Epithelial cell of proximal tubule (primary cell): ENCODE results near the gene GSE1. TPM values are rescaled to one million over a fixed set of nuclear protein-coding genes. Genes with fewer than 3 reads are reported as not detected.

Experiments
- DNase-seq: peaks from one replicate; pipeline ENCODE4 v3.0.0-alpha.2; 2011; ENCODE audit warnings: low read depth
- H3K4me3 ChIP-seq: 2 replicates; pipeline ENCODE4 v1.5.1; 2011; ENCODE audit warnings: low read depth, mild to moderate bottlenecking, low read length
- total RNA-seq: library from RNA; depleted of rRNA; stranded (reverse); fragments of >200 nt; gene quantifications from 2 replicates; pipeline ENCODE4 v1.2.3, GENCODE V29; 2015
- TF ChIP-seq, protein P1 (sequence below): conservative IDR thresholded peaks from 2 replicates; pipeline ENCODE4 v1.5.1; 2012; ENCODE audit warnings: low read depth, mild to moderate bottlenecking, low read length

Gene GSE1
- total RNA-seq, 1 donor from 2014 or later, result 41.9 TPM

DNA sequence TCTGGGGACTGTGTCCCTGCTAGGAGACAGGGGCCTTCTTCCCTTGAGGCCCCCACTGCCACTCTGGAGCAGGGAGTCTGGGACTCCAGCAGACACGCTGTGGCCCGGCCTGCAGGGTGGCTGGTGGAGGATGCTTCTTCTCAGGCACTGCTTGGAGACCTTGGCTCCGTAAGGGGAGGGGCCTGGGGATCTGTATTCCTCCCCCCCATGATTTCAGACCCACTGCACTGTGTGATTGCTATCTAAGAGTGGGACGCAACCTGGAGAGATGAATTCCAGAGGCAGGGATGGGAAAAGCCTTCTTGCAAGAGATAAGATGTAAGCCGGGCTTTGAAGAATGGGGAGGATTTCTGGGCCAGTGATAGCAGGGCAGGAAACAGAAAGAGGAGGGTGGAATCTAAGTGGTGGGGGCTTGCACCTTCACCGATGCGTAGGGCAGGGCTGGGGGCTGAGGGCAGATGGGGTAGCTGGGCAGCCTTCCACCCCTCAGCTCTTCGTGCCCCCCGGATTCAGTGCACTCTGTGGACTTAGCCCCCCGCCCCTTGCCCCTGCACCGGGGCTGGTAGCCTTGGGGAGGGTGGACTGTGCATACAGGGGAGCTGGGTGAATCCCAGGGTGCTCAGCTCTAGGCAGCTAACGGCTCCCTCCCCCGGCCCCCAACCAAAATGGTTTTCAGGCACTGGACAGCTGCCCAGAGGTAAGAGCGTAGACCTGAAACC lies 5.2 kb upstream of the GSE1 start:
- DNase-seq, result no peak
- TF ChIP-seq, protein P1, sequence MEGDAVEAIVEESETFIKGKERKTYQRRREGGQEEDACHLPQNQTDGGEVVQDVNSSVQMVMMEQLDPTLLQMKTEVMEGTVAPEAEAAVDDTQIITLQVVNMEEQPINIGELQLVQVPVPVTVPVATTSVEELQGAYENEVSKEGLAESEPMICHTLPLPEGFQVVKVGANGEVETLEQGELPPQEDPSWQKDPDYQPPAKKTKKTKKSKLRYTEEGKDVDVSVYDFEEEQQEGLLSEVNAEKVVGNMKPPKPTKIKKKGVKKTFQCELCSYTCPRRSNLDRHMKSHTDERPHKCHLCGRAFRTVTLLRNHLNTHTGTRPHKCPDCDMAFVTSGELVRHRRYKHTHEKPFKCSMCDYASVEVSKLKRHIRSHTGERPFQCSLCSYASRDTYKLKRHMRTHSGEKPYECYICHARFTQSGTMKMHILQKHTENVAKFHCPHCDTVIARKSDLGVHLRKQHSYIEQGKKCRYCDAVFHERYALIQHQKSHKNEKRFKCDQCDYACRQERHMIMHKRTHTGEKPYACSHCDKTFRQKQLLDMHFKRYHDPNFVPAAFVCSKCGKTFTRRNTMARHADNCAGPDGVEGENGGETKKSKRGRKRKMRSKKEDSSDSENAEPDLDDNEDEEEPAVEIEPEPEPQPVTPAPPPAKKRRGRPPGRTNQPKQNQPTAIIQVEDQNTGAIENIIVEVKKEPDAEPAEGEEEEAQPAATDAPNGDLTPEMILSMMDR, result no peak
- no peak overlapping the region for H3K4me3 ChIP-seq

DNA sequence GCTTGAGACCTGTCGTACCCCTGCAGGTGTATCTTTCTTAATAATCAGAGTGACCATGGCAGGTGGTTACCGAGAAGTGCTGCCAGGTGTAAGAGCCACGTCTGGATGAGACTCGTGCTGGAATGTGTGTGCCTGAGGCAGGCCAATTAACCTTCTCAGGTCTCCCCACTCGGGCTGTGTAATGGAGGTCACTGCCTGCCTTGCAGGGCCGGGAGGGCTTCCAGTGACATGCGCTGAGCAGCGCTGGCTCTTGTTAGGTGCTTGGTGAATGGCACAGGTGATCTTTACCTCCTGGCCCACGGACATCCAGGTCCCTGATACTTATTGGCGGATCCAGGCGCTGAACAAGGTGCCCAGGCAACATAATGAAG lies 4.6 kb upstream of the GSE1 start:
- no peak for DNase-seq
- TF ChIP-seq, protein P1, result no peak
- no peak overlapping the region for H3K4me3 ChIP-seq

DNA sequence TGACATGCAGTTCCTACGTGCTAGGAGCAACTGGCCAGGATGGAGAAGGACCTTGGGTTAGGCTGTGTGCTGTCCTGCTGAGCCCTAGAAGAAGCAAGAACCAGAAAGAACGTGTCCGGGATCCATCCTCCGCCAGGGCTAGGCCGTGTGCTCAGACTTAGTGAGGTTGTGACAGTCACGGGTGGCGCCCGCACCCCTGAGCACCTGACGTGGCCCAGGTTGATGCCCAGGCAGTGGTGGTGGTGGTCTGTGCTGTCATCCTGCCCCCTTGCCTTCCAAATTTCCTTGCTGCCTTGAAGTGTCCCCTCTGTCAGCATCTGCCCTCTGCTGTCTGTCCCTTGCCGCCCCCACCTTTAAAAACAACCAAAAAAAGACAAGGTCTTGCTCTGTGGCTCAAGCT lies 4.2 kb upstream of the GSE1 start:
- no peak for DNase-seq
- no peak overlapping the region for H3K4me3 ChIP-seq
- TF ChIP-seq, protein P1, result no peak

DNA sequence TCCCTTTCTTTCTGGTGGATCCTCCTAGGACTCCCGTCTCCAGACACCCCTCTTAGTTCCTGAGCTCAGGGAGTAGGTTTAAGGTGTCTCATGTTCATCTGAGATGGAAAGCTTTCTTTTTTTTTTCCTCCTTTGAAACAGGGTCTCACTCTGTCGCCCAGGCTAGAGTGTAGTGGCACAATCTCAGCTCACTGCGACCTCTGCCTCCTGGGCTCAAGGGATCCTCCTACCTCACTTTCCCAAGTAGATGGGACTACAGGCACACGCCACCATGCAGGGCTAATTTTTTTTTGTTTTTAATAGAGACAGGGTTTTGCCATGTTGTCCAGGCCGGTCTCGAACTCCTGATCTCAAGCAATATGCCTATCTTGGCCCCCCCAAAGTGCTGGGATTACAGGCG lies 3.6 kb upstream of the GSE1 start:
- TF ChIP-seq, protein P1, result no peak
- no peak for DNase-seq
- H3K4me3 ChIP-seq, result no peak overlapping the region

DNA sequence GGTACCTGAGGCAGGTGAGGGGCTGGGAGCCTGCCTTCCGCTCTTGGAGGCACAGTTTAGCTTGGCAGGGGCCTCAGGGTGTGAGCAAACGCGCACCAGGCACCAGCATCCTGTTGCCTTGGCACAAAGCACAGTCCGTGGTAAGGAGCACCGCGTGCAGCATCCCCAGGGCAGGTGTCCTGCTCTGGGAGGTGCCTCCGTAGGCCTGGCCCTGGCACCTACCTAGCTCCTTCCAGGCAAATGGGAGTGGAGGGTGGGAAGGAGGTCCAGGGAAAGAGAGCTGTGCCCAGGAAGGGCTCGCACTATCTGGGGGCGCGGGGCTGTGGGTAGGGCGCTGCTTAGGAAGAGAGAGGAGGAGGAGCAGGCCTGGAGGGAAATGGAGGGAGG lies 3.1 kb upstream of the GSE1 start:
- TF ChIP-seq, protein P1, result no peak
- no peak for DNase-seq
- H3K4me3 ChIP-seq, result no peak overlapping the region

DNA sequence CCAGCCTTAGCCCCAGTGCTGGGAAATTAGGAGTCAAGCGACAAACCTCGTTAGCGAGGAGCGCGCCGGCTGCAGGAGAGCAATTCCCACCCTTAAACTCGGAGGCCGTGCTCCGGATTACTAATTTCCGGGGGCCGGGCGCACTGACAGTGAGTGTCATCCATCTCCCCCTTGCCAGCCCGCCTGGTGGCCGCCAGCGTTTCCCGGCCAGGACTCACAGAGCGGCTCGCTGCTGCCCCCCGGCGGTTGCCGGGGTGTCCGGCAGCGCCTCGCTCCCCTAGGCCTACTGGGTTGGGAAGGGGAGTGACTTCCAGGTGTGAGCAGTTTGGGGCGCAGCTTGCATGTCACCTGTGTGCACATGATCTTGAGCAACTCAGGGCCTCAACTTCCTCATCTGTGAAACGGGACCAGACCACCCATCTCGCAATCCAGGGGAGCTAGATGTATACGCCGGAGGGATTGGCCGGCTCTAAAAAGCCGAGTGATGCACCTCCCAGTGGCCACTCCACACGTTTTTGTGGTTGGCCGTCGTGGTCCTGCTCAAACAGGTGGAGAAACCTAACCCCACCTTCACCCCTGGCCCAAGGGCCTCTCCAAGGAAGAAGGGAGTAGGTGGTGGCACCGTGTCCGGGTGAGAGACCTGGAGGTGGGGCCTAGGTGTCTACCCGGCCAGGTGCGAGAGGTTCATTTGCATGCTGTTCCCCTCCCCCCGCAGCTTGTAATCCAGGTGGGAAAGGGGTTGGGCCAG lies 2.5 kb upstream of the GSE1 start:
- no peak for DNase-seq
- TF ChIP-seq, protein P1, result peak; percentile 82
- H3K4me3 ChIP-seq, result peak overlapping the region; percentile 81

DNA sequence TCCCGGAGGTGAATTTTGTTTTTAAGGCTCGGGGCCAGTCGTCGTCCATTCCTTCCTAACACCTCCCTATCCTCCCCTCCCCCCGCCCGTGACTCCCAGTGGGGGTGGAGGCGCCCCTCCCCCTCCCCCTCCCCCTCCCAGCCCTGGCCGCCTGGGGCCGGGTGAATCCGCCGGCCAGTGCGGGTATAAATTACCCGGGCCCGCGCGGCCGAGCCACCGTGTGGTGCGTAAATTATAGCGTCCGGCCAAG lies 2.0 kb upstream of the GSE1 start:
- TF ChIP-seq, protein P1, result no peak
- peak overlapping the region; percentile 81 for H3K4me3 ChIP-seq
- no peak for DNase-seq
